ENCODE data around the gene NPHP1. TPM values are rescaled to one million over a fixed set of nuclear protein-coding genes. Genes with fewer than 3 reads are reported as not detected.

The NPHP1 gene
- total and polyA plus RNA-seq, 2 of the 4 experiments (the other 2 are of a cell fraction): 1.8 to 2.5 TPM

DNA sequence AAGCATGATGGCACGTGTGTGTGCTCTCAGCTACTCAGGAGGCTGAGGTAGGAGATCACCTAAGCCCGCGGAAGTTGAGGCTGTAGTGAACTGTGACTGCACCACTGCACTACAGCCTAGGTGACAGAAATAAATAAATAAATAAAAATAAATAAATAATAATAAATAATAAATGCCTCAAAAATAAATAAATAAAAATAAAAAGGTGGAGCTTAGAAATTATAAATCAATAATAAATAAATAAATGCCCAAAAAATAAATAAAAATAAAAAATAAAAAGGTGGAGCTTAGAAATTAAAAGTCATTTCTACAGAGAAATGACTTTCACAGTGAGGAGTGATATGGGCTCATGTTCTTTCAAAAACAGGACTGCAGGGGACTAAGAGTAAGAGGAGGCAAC, 83.2 kb downstream of the NPHP1 start (continued):
- TF ChIP-seq, protein P1, sequence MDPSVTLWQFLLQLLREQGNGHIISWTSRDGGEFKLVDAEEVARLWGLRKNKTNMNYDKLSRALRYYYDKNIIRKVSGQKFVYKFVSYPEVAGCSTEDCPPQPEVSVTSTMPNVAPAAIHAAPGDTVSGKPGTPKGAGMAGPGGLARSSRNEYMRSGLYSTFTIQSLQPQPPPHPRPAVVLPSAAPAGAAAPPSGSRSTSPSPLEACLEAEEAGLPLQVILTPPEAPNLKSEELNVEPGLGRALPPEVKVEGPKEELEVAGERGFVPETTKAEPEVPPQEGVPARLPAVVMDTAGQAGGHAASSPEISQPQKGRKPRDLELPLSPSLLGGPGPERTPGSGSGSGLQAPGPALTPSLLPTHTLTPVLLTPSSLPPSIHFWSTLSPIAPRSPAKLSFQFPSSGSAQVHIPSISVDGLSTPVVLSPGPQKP (IDR thresholded peaks at IDR 0.05; ENCODE audit: borderline replicate concordance, low read depth, low read length): no peak
- TF ChIP-seq CEBPB (IDR thresholded peaks at IDR 0.05; ENCODE audit: low read depth, low read length) (no peak), MXI1 (IDR thresholded peaks at IDR 0.05; ENCODE audit: borderline replicate concordance, low read depth, low read length) (no peak)

DNA sequence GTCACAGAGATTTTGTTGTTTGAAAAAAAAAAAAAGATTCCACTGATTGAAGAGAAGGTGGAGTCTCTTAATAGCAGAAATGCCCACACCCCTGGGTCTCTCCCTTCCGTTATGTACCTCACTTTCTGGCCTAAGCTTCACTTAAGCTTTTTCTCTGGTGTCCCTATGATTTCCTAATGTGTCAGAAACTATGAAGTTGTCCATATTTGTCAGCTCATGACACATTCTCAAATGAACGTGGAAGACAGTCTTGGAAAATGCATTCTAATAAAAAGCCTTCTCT, 83.8 kb downstream of the NPHP1 start:
- Histone ChIP-seq H3K27ac (ENCODE audit: insufficient read depth, low read length) (no peak overlapping the region), H4K20me1 (ENCODE audit: insufficient read depth, low read length) (no peaks in the 10 kb centered on the region), H3K14ac (replicated peaks; ENCODE audit: low read depth, low read length) (no peak overlapping the region), H3K36me3 (ENCODE audit: control insufficient read depth, insufficient read depth, low read length) (no peaks in the 10 kb centered on the region), H2BK15ac (ENCODE audit: low read depth, low read length) (no peak overlapping the region), H3K4me2 (ENCODE audit: low read depth, low read length) (no peak overlapping the region), H3K18ac (ENCODE audit: low read depth, low read length) (no peak overlapping the region), H3K9me3 (ENCODE audit: control insufficient read depth, insufficient read depth, low read length) (no peaks in the 10 kb centered on the region), H4K91ac (ENCODE audit: insufficient read depth, low read depth, low read length) (no peak overlapping the region), H2AFZ (replicated peaks; ENCODE audit: low read length, poor library complexity) (no peak overlapping the region), H2AK9ac (replicated peaks; ENCODE audit: low read depth, low read length, poor library complexity) (no peak overlapping the region), H4K5ac (ENCODE audit: low read depth, low read length) (no peak overlapping the region), H3K23ac (ENCODE audit: low read depth, low read length) (no peak overlapping the region), H3K27me3 (ENCODE audit: control insufficient read depth, insufficient read depth, low read length) (peaks cover 7% of the 10 kb centered on the region), H3K79me1 (ENCODE audit: low read depth in 1 of 2, low read length in 2 of 2) (no peaks in the 10 kb centered on the region), H2BK20ac (ENCODE audit: low read depth, low read length) (no peak overlapping the region), H3K56ac (ENCODE audit: extremely low read depth, insufficient read depth, low read length) (no peak overlapping the region), H2BK120ac (ENCODE audit: low read depth, low read length) (no peak overlapping the region), H4K8ac (ENCODE audit: low read depth in 2 of 2, low read length in 2 of 2) (no peak overlapping the region), H3K4me3 (ENCODE audit: insufficient read depth, low read depth, low read length) (no peak overlapping the region), H3K4me1 (ENCODE audit: control insufficient read depth, insufficient read depth, low read length) (no peaks in the 10 kb centered on the region), H2AK5ac (ENCODE audit: low read depth, low read length) (no peak overlapping the region), H2BK5ac (ENCODE audit: low read depth, low read length, poor library complexity, severe bottlenecking) (no peak overlapping the region), H3K9me1 (ENCODE audit: insufficient read depth, low read length) (no peaks in the 10 kb centered on the region; the same call in 1 of the 2 replicates), H3K9ac (ENCODE audit: low read depth, low read length) (no peak overlapping the region), H3K4ac (ENCODE audit: low read depth, low read length) (no peak overlapping the region)
- BruUV-seq (replicated peaks): no TSS peak
- whole genome bisulfite sequencing, 2 experiments (ENCODE audit: extremely low coverage in 2 of 2, insufficient read length in 1 of 2): no CpG with 5 or more reads among the region's 2 CpGs
- ChIA-PET CTCF (no interaction called here), POLR2A (ENCODE audit: unreplicated experiment) (no interaction called here)
- dilution Hi-C loops (cut with HindIII; ENCODE audit: low sequenced_read_pairs, unreplicated experiment) (no loop called here), in situ Hi-C loops (cut with MboI; ENCODE audit: low sequenced_read_pairs) (no loop called here), intact Hi-C loops (cut with micrococcal nuclease) (no loop called here)
- ATAC-seq (ENCODE audit: low read depth) (no peak), DNase-seq (no peak)
- TF ChIP-seq, protein P1 (IDR thresholded peaks at IDR 0.05; ENCODE audit: borderline replicate concordance, low read depth, low read length): no peak
- no peak for TF ChIP-seq POLR2A (IDR thresholded peaks at IDR 0.05; ENCODE audit: low read depth, low read length)
- TF ChIP-seq CHD1 (IDR thresholded peaks at IDR 0.05; ENCODE audit: low read depth, low read length): no peak
- TF ChIP-seq, protein P2, sequence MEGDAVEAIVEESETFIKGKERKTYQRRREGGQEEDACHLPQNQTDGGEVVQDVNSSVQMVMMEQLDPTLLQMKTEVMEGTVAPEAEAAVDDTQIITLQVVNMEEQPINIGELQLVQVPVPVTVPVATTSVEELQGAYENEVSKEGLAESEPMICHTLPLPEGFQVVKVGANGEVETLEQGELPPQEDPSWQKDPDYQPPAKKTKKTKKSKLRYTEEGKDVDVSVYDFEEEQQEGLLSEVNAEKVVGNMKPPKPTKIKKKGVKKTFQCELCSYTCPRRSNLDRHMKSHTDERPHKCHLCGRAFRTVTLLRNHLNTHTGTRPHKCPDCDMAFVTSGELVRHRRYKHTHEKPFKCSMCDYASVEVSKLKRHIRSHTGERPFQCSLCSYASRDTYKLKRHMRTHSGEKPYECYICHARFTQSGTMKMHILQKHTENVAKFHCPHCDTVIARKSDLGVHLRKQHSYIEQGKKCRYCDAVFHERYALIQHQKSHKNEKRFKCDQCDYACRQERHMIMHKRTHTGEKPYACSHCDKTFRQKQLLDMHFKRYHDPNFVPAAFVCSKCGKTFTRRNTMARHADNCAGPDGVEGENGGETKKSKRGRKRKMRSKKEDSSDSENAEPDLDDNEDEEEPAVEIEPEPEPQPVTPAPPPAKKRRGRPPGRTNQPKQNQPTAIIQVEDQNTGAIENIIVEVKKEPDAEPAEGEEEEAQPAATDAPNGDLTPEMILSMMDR (conservative IDR thresholded peaks at IDR 0.05; ENCODE audit: low read depth, low read length): no peak
- TF ChIP-seq, protein P3, sequence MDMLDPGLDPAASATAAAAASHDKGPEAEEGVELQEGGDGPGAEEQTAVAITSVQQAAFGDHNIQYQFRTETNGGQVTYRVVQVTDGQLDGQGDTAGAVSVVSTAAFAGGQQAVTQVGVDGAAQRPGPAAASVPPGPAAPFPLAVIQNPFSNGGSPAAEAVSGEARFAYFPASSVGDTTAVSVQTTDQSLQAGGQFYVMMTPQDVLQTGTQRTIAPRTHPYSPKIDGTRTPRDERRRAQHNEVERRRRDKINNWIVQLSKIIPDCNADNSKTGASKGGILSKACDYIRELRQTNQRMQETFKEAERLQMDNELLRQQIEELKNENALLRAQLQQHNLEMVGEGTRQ (IDR thresholded peaks at IDR 0.05; ENCODE audit: low read depth, low read length): no peak
- no peak for TF ChIP-seq MAZ (IDR thresholded peaks at IDR 0.05; ENCODE audit: borderline replicate concordance, low read depth, low read length)
- TF ChIP-seq BHLHE40 (IDR thresholded peaks at IDR 0.05; ENCODE audit: low read depth, low read length): no peak
- no peak for TF ChIP-seq SMC3 (IDR thresholded peaks at IDR 0.05; ENCODE audit: low read depth, low read length)
- TF ChIP-seq RAD21 (IDR thresholded peaks at IDR 0.05; ENCODE audit: low read length): no peak
- no peak for TF ChIP-seq MAFK (IDR thresholded peaks at IDR 0.05; ENCODE audit: low read depth, low read length)
- TF ChIP-seq MXI1 (IDR thresholded peaks at IDR 0.05; ENCODE audit: borderline replicate concordance, low read depth, low read length): no peak
- TF ChIP-seq RFX5 (IDR thresholded peaks at IDR 0.05; ENCODE audit: low read depth, low read length): no peak
- no peak for TF ChIP-seq FOS (IDR thresholded peaks at IDR 0.05; ENCODE audit: low read depth, low read length)
